OCI-LY7 (cell line): ENCODE measurements around the gene TYW1B.
"Not testable (repeated sequence)": the region's sequence is repeated elsewhere in the genome, so short reads cannot be mapped to it uniquely, and the experiment has no call there.

Experiments used
- EZH2phosphoT487 ChIP-seq: fragments of 200-600 bp; sonication (generic); IDR thresholded peaks from 2 replicates; pipeline ENCODE4 v1.6.1; 2018; ENCODE audit warnings: low read depth, borderline replicate concordance, mild to moderate bottlenecking, mixed run types, antibody characterized with exemption, low read length, moderate library complexity, mixed read lengths
- TF ChIP-seq, protein P1 (sequence below): fragments of 200-600 bp; sonication (generic); conservative IDR thresholded peaks from 2 replicates; pipeline ENCODE4 v1.5.1; 2014; ENCODE audit warnings: mild to moderate bottlenecking, antibody characterized with exemption, low read length, moderate library complexity, mixed read lengths

DNA sequence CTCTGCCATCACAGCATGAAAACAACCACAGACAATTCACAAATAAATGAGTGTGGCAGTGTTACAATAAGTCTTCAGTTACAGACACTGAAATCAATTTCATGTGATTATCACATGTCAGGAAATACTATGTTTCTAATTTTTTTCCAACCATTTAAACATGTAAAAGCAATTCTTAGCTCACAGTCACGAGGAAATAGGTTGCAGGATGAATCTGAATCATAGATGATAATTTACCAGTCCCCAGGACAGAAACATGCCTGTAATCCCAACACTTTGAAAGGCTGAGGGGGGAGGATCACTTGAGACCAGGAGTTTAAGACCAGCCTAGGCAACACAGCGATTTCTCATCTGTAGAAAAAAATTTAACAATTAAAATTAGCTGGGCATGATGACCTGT lies 283.5 kb downstream of the TYW1B start:
- TF ChIP-seq, protein P1, sequence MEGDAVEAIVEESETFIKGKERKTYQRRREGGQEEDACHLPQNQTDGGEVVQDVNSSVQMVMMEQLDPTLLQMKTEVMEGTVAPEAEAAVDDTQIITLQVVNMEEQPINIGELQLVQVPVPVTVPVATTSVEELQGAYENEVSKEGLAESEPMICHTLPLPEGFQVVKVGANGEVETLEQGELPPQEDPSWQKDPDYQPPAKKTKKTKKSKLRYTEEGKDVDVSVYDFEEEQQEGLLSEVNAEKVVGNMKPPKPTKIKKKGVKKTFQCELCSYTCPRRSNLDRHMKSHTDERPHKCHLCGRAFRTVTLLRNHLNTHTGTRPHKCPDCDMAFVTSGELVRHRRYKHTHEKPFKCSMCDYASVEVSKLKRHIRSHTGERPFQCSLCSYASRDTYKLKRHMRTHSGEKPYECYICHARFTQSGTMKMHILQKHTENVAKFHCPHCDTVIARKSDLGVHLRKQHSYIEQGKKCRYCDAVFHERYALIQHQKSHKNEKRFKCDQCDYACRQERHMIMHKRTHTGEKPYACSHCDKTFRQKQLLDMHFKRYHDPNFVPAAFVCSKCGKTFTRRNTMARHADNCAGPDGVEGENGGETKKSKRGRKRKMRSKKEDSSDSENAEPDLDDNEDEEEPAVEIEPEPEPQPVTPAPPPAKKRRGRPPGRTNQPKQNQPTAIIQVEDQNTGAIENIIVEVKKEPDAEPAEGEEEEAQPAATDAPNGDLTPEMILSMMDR = not testable (repeated sequence)
- not testable (repeated sequence) for TF ChIP-seq EZH2phosphoT487
